ENCODE data around the gene CHD9. TPM values are rescaled to one million over a fixed set of nuclear protein-coding genes. Genes with fewer than 3 reads are reported as not detected.

Gene CHD9
- total and polyA plus RNA-seq, 9 of the 15 experiments (the other 6 are each of a cell fraction or from before 2014, with no cell fraction given) = 29.0 to 69.3 (median 40.6) TPM

- TF ChIP-seq ZBTB49 (CRISPR knock-in tag; IDR thresholded peaks at IDR 0.05; ENCODE audit: borderline replicate concordance) (no peak), C11orf30 (IDR thresholded peaks at IDR 0.05; ENCODE audit: low read depth) (peak; percentile 90), HDAC3 (IDR thresholded peaks at IDR 0.05; ENCODE audit: borderline replicate concordance, partially characterized antibody) (no peak), ZNF316 (IDR thresholded peaks at IDR 0.05) (peak; percentile 93), ZBTB11 (CRISPR knock-in tag; IDR thresholded peaks at IDR 0.05) (no peak), ZBTB26 (CRISPR knock-in tag; IDR thresholded peaks at IDR 0.05) (no peak), SIN3A (IDR thresholded peaks at IDR 0.05; ENCODE audit: borderline replicate concordance in 2 of 2, control insufficient read depth in 1 of 2, low read depth in 2 of 2, low read length in 2 of 2) (no peak), TRIM28 (IDR thresholded peaks at IDR 0.05) (no peak), E2F5 (CRISPR knock-in tag; IDR thresholded peaks at IDR 0.05) (no peak), NR2C2 (CRISPR knock-in tag; IDR thresholded peaks at IDR 0.05) (no peak), NR2C2 (tag; IDR thresholded peaks at IDR 0.05) (peak; percentile 84), PHTF2 (CRISPR knock-in tag; IDR thresholded peaks at IDR 0.05) (no peak), SP1 (CRISPR knock-in tag; IDR thresholded peaks at IDR 0.05) (no peak), ZNF197 (CRISPR knock-in tag; IDR thresholded peaks at IDR 0.05; ENCODE audit: low read depth) (no peak), ZEB2 (IDR thresholded peaks at IDR 0.05) (no peak), RFX7 (CRISPR knock-in tag; IDR thresholded peaks at IDR 0.05) (no peak), NR2C1 (IDR thresholded peaks at IDR 0.05) (peak; percentile 79), NR2C1 (tag; IDR thresholded peaks at IDR 0.05) (peak; percentile 84), NFE2 (IDR thresholded peaks at IDR 0.05; ENCODE audit: low read depth) (peak; percentile 87), ZNF121 (CRISPR knock-in tag; conservative IDR thresholded peaks at IDR 0.05) (no peak), RAD21 (CRISPR knock-in tag; conservative IDR thresholded peaks at IDR 0.05 in 1 of 2, IDR thresholded peaks at IDR 0.05 in 1 of 2) (peak in 1 of 2 experiments; percentile 38; a peak in 2 of 4 replicates), ZC3H8 (IDR thresholded peaks at IDR 0.05) (no peak)
These were observed 24.1 kb downstream of the CHD9 start (continued) for GRCh38 chr16:53078765-53079485.
